Gastrocnemius medialis (tissue), 4 donors: ENCODE measurements around the gene MMP24. TPM values are rescaled to one million over a fixed set of nuclear protein-coding genes. Genes with fewer than 3 reads are reported as not detected.
"Not testable (repeated sequence)": the region's sequence is repeated elsewhere in the genome, so short reads cannot be mapped to it uniquely, and the experiment has no call there.

Experiments used
- ATAC-seq, 2 donors: fragments of 150-250 bp; one replicate each; pipeline ENCODE4 v1.9.1; 2016
- DNase-seq, 2 donors: peaks; one replicate each; pipeline ENCODE4 v3.0.0-alpha.2; 2019
- H3K27ac ChIP-seq, 4 donors: fragments of 200-600 bp; sonication (generic); 1 replicate in 1 of 4; 2 replicates in 3 of 4; pipeline ENCODE4 v1.5.1; 2016 to 2018; ENCODE audit warnings: mild to moderate bottlenecking in 2 of 4, moderate library complexity in 1 of 4
- H3K27me3 ChIP-seq, 3 donors: fragments of 200-600 bp; sonication (generic) in 2 of 3; 1 replicate in 1 of 3; 2 replicates in 2 of 3; pipeline versions ENCODE4 v1.5.1 to v1.6.0; 2016 to 2019; ENCODE audit warnings: mild to moderate bottlenecking in 1 of 3, moderate library complexity in 1 of 3
- H3K36me3 ChIP-seq, 2 donors: fragments of 200-600 bp; sonication (generic) in 1 of 2; one replicate each; pipeline ENCODE4 v1.5.1; 2017 to 2018
- H3K4me1 ChIP-seq, 2 donors: fragments of 200-600 bp; sonication (generic) in 1 of 2; one replicate each; pipeline ENCODE4 v1.5.1; 2016 to 2017; ENCODE audit warnings: mild to moderate bottlenecking in 2 of 2
- H3K4me3 ChIP-seq, 4 donors: fragments of 200-600 bp; sonication (generic) in 3 of 4; 1 replicate in 1 of 4; 2 replicates in 3 of 4; pipeline ENCODE4 v1.5.1; 2016 to 2019; ENCODE audit warnings: mild to moderate bottlenecking in 2 of 4
- H3K9me3 ChIP-seq, 3 donors: fragments of 200-600 bp; sonication (generic) in 2 of 3; 1 replicate in 1 of 3; 2 replicates in 2 of 3; pipeline ENCODE4 v1.5.1; 2016 to 2019
- POLR2A ChIP-seq, 2 donors: fragments of 450-650 bp; IDR thresholded peaks; one replicate each; pipeline ENCODE4 v1.6.1; 2017; ENCODE audit warnings: antibody characterized with exemption in 2 of 2, mild to moderate bottlenecking in 2 of 2, moderate library complexity in 2 of 2
- in situ Hi-C, 4 donors: fragments of 200-750 bp; cut with MboI; loops; one replicate each; pipeline versions ENCODE4 v1.15.0 to v1.8.0; 2017; ENCODE audit warnings: low sequenced_read_pairs in 4 of 4
- intact Hi-C: fragments of 100-400 bp; cut with DNase I; formaldehyde crosslinking; loops from one replicate; pipeline ENCODE4 v1.15.1; 2023; ENCODE audit warnings: low total_unique reads
- total RNA-seq, 4 donors: library from RNA; depleted of rRNA; stranded (reverse); fragments of >200 nt; gene quantifications; one replicate each; pipeline versions ENCODE4 v1.1.0 to v1.2.3, GENCODE V29; 2016
- TF ChIP-seq, protein P1 (sequence below), 5 experiments: fragments of 450-650 bp in 3 of 5; fragments of 200-600 bp in 2 of 5; sonication (generic) in 2 of 5; IDR thresholded peaks in 4 of 5; conservative IDR thresholded peaks in 1 of 5; 1 replicate in 4 of 5; 2 replicates in 1 of 5; pipeline ENCODE4 v1.5.1; 2016 to 2019; ENCODE audit warnings: antibody characterized with exemption in 5 of 5, mild to moderate bottlenecking in 3 of 5, moderate library complexity in 3 of 5

Gene MMP24
- total RNA-seq, 4 donors from 2014 or later = 0.07 to 0.10 TPM; not detected in 2

DNA sequence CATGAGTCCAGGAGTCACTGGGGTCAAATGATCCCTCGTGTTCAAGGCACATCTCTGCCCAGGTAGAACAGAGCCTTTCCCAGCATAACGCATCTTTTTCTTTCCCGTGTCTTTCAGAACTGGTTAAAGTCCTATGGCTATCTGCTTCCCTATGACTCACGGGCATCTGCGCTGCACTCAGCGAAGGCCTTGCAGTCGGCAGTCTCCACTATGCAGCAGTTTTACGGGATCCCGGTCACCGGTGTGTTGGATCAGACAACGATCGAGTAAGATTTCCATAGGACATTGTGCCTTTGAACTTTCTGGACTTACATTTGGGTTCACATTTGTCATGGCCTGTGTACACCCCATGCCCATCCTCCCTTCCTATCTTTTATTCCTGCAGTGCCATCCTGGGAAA, 20.2 kb downstream of the MMP24 start:
- H3K36me3 ChIP-seq = no peaks in the 10 kb centered on the region
- no peaks in the 10 kb centered on the region for H3K9me3 ChIP-seq
- no peaks in the 10 kb centered on the region for H3K4me1 ChIP-seq
- TF ChIP-seq, protein P1, sequence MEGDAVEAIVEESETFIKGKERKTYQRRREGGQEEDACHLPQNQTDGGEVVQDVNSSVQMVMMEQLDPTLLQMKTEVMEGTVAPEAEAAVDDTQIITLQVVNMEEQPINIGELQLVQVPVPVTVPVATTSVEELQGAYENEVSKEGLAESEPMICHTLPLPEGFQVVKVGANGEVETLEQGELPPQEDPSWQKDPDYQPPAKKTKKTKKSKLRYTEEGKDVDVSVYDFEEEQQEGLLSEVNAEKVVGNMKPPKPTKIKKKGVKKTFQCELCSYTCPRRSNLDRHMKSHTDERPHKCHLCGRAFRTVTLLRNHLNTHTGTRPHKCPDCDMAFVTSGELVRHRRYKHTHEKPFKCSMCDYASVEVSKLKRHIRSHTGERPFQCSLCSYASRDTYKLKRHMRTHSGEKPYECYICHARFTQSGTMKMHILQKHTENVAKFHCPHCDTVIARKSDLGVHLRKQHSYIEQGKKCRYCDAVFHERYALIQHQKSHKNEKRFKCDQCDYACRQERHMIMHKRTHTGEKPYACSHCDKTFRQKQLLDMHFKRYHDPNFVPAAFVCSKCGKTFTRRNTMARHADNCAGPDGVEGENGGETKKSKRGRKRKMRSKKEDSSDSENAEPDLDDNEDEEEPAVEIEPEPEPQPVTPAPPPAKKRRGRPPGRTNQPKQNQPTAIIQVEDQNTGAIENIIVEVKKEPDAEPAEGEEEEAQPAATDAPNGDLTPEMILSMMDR (IDR thresholded peaks at IDR 0.05 in 4 of 5, conservative IDR thresholded peaks at IDR 0.05 in 1 of 5) = no peak
- no peak for TF ChIP-seq POLR2A (IDR thresholded peaks at IDR 0.05)
- no peak for ATAC-seq
- H3K27ac ChIP-seq = no peak overlapping the region
- DNase-seq = no peak
- in situ Hi-C loops = no loop called here
- no peaks in the 10 kb centered on the region for H3K27me3 ChIP-seq
- no peak overlapping the region for H3K4me3 ChIP-seq
- intact Hi-C loops = no loop called here

DNA sequence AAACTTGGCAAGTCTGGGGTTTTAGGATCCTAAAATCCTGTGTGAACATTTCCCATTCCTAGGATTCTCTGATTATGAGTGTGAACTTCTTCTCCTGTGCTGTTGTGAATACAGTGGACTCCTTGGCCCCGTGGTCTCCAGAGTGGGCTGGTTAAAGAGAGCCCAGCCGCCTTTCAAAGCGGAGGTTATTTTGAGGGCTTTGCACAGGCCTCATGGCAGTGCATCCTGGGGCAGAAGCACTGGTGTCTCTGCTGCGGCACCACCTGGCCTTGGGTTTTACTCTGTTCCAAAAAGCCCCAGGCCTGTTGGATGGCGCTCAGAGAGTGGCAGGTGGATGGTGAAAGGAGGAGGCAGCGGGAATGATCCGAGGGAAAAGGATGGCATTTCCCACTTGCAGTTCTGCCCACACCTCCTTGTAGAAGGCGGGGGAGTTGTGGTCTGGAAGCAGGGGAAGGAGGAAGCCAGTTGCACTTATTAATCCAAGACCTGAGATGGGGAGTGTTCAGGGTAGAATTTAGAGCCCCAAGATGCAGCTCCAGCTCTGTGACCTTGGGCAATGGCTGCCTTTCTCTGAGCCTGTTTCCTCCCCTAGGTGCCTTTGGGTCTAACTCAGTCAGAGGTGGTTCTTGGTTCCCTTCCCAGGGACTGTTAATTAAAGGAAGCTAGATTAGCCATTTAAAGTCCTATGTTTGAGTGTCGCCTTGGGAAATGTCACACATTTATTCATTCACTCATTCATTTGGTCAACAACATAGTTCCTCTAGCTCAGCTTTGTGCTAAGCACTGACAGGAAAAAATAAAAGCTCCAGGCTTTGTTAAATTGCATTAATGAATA, 22.4 kb downstream of the MMP24 start:
- H3K27me3 ChIP-seq = no peaks in the 10 kb centered on the region
- intact Hi-C loops = no loop called here
- H3K9me3 ChIP-seq = no peaks in the 10 kb centered on the region
- ATAC-seq (no peak), DNase-seq (no peak)
- in situ Hi-C loops = no loop called here
- no peak overlapping the region for H3K4me3 ChIP-seq
- H3K36me3 ChIP-seq = no peaks in the 10 kb centered on the region
- no peak overlapping the region for H3K27ac ChIP-seq
- no peaks in the 10 kb centered on the region for H3K4me1 ChIP-seq
- TF ChIP-seq POLR2A (IDR thresholded peaks at IDR 0.05) = no peak
- TF ChIP-seq, protein P1 (IDR thresholded peaks at IDR 0.05 in 4 of 5, conservative IDR thresholded peaks at IDR 0.05 in 1 of 5) = no peak

DNA sequence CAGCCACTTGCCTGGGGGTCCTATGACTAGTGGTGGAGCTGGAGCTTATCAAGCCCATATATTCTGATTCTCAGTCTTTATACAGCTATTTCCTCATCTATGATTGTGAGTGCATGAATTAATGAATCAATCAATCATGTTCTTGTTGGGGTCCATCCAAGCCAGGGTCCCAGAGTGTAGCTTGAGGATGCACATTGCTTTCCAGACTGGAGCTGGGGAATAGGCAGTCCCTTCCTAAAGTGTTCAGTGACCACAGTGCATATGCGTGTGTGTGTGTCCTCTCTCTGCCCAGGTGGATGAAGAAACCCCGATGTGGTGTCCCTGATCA, 25.1 kb downstream of the MMP24 start:
- no peak for DNase-seq
- in situ Hi-C loops = no loop called here

DNA sequence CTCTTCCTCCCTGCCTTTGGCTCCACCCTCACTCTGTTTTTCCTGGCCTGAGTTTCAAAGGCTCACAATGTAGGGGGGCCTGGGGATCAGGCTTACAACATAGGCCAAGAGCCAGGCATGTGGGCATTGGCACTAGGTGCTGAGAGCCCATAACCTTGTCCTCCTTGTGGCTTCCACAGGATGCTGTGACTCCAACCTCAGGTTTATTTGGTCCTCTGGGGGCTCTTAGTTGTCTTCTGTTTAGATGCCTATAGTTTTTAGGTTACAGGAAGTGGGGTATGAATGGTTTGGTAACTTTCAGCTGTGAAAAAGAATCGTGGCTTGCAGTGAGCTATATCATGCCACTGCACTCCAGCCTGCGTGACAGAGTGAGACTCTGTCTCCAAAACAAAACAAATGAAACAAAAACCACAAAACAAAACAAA, 25.6 kb downstream of the MMP24 start:
- DNase-seq (no peak), ATAC-seq (no peak)
- in situ Hi-C loops = no loop called here
- intact Hi-C loops = no loop called here
- Histone ChIP-seq H3K4me3 (no peak overlapping the region), H3K27me3 (no peaks in the 10 kb centered on the region), H3K36me3 (no peaks in the 10 kb centered on the region), H3K9me3 (no peaks in the 10 kb centered on the region), H3K27ac (no peak overlapping the region), H3K4me1 (no peaks in the 10 kb centered on the region)
- no peak for TF ChIP-seq POLR2A (IDR thresholded peaks at IDR 0.05)
- TF ChIP-seq, protein P1 (IDR thresholded peaks at IDR 0.05 in 4 of 5, conservative IDR thresholded peaks at IDR 0.05 in 1 of 5) = no peak

More for the DNA sequence above, 25.1 kb downstream of the MMP24 start:
- no peak for TF ChIP-seq POLR2A (IDR thresholded peaks at IDR 0.05)
- TF ChIP-seq, protein P1 (IDR thresholded peaks at IDR 0.05 in 4 of 5, conservative IDR thresholded peaks at IDR 0.05 in 1 of 5) = no peak
- Histone ChIP-seq H3K36me3 (no peaks in the 10 kb centered on the region), H3K4me3 (no peak overlapping the region), H3K9me3 (no peaks in the 10 kb centered on the region), H3K27ac (no peak overlapping the region), H3K4me1 (no peaks in the 10 kb centered on the region), H3K27me3 (no peaks in the 10 kb centered on the region)
- intact Hi-C loops = no loop called here
- ATAC-seq = no peak

DNA sequence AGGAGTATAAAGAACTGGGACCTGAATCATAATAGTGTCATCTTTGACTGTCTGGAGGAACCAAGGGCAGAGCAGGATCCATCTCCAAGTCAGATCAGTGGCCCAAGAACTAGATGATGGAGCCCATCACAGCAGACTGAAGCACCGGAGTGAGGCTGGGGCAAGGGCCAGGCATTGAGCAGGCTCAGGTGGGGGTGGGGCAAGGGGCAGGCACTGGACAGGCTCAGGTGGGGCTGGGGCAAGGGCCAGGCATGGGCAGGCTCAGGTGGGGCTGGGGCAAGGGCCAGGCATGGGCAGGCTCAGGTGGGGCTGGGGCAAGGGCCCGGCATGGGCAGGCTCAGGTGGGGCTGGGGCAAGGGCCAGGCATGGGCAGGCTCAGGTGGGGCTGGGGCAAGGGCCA, 26.1 kb downstream of the MMP24 start:
- ATAC-seq, DNase-seq, H3K4me3 ChIP-seq, H3K27me3 ChIP-seq, intact Hi-C loops, H3K9me3 ChIP-seq, in situ Hi-C loops, H3K27ac ChIP-seq, H3K36me3 ChIP-seq, H3K4me1 ChIP-seq: not testable (repeated sequence)
